Fibroblast of peridontal ligament (primary cell): ENCODE data around the gene GLOD4.
A peak's percentile ranks its signal among the peaks of the same experiment; 100 is the strongest.
"Not testable (repeated sequence)": the region's sequence is repeated elsewhere in the genome, so short reads cannot be mapped to it uniquely, and the experiment has no call there.

ENCODE experiments used
- DNase-seq: peaks from one replicate; pipeline ENCODE4 v3.0.0-alpha.2; 2010; ENCODE audit errors: extremely low read depth

Gene GLOD4

DNA sequence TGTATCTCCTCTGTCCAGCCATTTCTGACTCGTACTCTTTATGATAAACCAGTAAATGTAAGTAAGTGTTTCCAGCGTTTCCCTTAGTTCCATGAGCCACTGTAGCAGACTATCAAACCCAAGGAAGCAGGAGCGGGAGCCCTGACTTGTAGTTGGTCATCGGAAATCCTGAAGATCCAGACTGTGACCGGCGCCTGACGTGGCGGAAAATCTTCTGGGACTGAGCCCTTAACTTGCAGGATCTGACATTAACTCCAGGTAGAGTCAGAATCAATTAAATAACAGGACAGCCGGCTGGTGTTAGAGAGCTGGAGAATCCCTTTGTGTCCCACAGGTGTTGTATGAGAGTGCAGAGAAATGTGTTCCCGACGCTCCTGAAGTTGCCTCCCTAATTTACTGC lies 4.0 kb downstream of the GLOD4 start:
- DNase-seq = no peak

DNA sequence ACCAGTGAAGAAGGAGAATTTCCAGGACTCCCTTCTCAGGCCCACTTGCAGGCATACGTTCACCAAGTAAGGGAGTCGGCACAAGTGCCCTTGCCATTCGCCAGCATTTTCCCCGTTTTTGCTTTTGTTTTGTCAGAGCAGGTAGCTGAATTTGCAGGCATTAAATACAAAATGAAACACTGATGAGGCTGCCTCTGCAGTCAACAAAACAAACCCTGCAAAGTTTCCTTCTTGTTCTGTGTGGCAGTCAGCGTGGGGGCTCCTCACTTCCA lies 7.8 kb downstream of the GLOD4 start:
- no peak for DNase-seq

DNA sequence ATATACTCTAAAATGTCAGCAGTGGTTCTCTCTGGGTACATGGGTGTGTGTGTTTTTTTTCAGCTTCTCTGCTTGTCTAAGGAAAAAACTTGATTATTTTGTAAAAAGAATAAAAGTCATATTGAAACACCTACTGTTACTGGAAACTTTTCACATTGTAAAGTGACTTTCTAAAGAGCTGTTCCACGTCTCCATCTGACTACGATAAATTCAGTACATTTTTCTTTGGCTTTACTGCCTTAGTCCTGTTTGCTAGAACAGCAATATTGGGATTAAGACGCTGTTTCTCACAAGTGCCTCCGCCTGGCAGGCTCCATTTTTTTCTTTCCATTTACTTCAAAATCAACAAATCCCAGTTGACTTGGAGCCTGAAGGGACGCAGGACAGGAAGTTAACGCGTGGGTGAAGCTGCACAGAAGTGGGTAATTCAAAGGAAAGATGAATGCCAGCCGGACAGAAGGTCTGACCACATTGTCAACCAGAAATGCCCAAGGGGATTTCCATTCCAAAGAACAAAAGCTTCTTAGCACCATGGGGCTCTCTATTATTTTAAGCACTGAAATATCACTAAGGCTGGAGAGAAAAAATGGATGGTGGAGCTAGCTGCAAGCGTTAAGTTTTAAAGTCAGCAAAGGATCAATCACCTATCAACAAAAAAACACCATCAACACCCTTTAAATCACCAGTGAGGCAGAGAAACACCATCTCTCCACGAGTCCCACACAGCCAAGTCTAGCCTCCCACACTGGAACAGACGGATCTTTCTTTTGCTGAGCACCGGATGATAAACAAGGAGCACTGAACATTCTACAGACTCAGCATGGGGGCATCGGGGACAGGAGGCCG lies 8.4 kb downstream of the GLOD4 start:
- no peak for DNase-seq

DNA sequence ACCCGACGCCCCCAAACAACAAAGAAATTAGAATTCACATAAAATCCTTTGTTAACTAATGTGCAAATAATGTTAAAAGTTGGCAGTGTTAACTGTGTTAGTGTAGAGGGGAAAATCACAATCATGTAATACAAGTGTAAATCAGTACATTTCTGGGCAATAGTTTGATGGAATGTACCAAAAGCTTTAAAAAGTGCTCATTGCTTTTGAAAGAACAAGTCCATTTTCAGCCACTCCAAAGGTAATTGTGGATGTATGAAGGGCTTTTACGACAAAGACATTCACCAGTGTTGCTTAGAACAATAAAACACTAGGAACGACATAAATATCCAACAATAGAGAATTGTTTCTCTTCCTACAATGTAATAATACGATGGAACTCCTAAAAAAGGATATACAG lies 9.1 kb downstream of the GLOD4 start:
- no peak for DNase-seq

DNA sequence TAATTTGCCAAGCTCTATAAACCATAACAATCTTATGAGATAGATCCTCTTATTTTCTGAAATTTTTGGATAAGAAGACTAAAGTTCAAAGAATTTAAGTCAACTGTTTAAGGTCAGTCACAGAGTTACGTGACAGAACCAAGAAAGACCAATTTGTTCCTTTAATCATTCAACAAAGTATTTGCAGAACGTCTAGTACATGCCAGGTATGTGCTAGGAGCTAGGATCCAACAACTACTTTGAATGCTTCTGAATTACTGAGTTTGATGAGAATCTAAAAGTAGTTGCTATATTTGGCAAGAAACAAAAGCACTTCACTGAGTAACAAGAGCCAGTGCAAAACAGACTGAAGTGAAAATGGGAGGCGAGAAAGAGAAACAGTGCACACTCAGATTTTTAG lies 15.0 kb downstream of the GLOD4 start:
- DNase-seq = no peak

DNA sequence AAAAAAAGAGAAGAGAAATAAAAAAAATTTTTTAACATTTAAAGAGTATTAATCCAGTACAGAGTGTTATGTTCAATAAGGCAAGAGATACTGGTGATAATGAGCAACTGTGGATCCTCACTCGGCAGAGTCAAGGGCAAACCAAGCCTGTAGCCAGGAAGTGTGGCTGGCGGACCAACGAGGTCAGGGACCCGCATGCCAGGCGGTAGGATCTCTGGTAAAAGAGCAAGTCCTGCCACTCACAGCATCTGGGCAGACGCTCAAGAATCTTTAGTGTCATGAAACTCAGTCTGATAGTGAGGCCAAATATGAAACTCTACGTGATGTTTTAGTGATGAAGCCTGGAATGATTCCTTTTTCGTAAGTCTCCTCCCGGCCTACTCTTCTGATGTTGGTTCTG lies 21.7 kb downstream of the GLOD4 start:
- no peak for DNase-seq

DNA sequence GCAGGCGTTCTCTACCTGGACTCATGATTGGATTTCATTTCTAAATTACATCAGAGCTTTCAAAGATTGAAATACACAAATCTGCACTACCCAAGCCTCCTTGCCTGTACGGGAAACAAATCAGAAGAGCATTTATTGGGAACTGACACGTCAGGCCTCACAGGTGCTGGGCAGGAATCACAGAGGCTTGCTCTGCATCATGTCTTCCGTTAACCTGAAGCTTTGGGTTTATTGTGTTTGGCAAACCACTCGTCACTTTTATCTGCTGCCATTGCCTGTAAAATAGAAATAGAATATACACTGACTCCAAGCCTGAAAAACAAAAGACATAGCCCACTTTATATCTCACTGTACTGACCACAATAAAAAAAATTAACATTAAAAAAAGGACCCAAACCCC lies 22.1 kb downstream of the GLOD4 start:
- no peak for DNase-seq

DNA sequence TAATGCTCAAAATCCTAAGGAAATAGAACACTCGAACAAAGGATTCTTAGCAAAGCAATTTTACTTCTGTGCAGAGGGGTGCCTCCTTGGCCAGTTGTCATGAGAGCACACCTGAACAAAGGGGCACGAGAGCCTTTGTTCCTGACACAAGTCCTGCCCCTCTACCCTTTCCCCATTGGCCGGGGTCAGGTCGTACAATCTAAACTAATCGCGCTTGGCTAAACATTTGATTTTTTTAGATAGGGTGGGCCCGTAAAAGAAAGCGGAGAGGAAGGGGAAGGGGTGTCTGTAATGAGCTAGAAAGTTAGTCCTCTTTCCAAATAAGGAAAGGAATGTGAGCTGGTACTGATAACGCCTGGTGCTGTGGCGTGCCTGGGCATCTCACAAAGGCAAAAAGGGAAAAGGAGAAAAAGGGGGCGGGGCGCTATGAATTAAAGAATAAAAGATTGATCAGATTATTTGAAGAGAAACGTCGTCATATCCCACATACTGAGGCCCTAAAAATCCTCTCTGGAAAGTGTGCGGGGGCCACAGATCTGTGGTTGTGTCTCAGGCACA lies 26.0 kb downstream of the GLOD4 start:
- DNase-seq = not testable (repeated sequence)

DNA sequence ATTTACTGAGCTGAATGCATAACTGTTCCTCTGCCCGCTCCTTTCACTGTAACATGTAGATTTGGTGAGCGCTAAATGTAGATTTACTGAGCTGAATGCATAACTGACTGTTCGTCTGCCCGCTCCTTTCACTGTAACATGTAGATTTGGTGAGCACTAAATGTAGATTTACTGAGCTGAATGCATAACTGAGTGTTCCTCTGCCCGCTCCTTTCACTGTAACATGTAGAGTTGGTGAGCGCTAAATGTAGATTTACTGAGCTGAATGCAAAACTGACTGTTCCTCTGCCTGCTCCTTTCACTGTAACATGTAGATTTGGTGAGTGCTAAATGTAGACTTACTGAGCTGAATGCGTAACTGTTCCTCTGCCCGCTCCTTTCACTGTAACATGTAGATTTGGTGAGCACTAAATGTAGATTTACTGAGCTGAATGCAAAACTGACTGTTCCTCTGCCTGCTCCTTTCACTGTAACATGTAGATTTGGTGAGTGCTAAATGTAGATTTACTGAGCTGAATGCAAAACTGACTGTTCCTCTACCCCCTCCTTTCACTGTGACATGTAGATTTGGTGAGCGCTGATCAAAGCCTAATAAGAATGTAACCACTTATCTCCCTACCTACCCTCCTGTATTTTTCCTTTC lies 26.6 kb downstream of the GLOD4 start:
- DNase-seq = not testable (repeated sequence)

DNA sequence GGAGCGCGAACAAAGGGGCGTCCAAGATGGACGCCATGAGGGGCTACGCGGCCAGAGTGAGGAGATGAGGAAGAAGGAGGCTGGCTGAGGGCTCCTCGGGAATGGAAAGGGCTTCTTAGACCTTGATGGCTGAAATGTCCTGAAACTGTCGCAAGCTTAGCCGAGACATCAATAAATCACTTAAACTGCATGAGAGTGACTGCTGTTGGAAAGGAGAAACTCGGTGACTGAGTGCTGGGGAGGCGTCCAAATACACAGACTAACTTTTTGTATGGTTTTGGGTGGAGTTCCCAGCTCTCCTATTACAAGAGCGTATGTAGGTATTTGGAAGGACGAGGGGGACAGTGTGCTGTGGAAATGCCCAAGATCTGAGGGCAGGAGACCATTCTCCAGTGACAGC lies 28.7 kb downstream of the GLOD4 start:
- DNase-seq = no peak

DNA sequence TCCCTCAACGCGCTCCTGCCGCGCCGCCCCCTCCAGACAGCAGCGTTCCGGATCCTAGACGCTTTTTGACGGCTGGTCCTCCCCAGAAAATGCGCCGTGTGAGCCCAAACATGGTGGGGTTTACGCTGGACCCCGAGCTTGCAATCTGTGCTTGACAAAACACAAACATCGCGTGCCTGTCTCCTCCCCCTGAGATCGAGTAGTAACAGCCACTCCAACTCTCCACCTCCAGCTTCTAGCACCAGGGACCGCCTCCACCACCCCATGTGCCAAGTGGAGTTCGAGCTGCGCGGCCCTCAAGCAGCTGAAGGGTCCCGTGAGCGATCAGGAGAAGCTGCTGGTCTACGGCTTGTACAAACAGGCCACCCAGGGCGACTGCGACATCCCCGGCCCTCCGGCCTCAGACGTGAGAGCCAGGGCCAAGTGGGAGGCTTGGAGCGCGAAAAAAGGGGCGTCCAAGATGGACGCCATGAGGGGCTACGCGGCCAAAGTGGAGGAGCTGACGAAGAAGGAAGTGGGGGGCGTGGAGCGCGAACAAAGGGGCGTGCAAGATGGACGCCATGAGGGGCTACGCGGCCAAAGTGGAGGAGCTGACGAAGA lies 29.4 kb downstream of the GLOD4 start:
- peak; percentile 57 for DNase-seq

DNA sequence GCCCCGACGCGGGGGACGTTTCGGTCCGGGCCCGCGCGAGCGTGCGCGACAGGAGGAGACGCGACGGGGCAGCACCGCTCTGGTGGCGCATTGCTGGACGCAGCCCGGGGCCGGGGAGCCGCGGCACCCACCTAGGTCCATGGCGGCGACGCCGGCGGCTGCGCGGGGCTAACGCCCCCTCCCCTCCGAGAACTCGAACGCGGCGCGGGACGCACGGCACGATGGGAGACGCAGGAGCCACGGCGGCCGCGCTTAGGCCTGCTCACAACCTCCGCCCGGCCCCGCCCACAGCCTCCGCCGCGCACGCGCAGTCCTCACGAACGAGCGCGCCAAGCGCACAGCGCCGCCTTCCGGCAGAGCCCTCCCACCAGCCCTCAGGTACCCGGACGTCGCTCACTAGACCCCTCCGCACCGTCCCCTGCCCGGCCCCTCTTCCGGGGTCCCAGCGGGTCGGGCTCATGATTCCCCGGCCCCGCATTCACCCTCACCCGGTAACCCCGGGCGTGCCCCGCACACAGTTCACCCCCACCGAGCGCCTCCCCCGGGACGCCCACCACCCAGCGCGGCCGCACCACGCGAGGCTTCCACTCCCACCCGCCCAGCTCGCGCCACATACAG lies 30.0 kb downstream of the GLOD4 start, which contains the start of gene GEMIN4:
TSS of gene GEMIN4 (minus strand) at position 263 of the 618 bp plus-strand sequence. CDS start at position 141, 122 bp downstream.
- DNase-seq = peak; percentile 80

DNA sequence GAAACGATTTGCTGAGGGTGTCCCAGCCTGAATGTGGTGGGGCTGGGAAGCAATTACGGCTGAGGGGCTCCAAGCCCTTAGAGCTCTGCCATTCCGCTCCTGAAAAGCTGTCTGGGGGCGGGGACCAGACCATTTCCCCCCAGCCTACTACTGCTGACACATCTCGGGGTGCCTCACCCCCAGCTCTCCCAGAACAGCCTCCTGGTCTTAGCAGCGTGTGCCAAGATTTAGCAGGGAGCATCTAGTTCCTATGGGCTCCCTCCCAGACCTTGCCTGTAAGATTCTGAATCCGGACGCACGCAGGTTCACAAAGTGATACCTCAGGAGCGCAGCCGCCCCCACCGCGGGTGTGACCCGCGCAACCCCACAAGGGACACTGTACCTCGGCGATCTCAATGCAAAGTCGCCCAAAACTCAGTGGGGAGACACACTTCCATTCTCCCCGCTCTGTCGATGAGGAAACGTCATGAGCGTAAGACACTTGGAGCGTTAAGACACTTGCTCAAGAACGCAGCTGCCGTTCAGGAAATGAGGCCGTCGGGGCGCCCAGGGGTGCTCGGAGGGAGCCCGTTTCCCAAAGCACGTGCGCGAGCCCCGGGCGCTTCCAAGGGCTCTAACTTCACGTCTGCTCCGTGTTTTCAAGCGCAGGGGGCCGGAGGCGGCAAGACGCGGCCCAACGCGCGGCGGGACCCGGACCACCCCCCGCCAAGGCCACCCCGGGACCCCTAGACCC lies 30.6 kb downstream of the GLOD4 start:
- peak; percentile 40 for DNase-seq

DNA sequence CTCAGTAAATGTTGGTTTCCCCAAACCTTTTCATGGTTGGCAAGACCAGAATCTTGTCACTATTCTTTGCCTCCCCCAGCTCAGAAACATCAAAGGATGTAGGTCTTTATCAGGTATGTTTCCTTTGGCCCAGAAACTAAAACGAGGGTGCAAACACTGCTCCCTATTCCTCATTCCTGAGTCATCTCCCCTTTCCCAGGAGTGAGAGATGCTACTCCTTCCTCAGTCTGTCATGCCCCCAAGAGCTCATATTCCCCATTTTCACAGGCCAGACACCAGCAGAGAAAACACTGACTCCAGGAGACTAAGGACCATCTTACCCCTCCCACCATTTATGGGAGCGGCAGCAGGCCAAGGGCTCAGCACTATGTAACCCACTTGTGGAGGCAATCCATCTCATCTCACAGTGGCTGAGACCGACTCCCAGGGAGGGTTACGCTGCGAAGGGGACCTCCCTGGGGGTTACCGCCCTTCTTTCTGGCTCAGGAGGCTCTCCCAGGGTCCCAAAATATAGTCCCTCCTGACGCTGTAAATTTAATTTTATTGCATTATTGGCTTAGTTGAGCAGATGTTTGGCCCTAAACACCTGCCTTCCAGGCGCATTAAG lies 31.5 kb downstream of the GLOD4 start:
- no peak for DNase-seq

DNA sequence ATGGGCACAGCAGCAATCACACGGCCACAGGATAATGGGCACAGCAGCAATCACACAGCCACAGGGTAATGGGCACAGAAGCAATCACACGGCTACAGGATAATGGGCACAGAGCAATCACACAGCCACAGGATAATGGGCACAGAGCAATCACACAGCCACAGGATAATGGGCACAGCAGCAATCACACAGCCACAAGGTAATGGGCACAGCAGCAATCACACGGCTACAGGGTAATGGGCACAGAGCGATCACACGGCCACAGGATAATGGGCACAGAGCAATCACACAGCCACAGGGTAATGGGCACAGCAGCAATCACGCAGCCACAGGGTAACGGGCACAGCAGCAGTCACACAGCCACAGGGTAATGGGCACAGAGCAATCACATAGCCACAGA lies 32.7 kb downstream of the GLOD4 start:
- DNase-seq = not testable (repeated sequence)

DNA sequence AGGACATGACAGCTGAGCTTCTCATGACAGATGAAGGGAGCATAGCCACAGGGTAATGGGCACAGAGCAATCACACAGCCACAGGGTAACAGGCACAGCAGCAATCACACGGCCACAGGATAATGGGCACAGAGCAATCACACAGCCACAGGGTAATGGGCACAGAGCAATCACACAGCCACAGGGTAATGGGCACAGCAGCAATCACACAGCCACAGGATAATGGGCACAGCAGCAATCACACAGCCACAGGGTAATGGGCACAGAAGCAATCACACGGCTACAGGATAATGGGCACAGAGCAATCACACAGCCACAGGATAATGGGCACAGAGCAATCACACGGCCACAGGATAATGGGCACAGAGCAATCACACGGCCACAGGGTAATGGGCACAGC lies 33.5 kb downstream of the GLOD4 start:
- DNase-seq = not testable (repeated sequence)

DNA sequence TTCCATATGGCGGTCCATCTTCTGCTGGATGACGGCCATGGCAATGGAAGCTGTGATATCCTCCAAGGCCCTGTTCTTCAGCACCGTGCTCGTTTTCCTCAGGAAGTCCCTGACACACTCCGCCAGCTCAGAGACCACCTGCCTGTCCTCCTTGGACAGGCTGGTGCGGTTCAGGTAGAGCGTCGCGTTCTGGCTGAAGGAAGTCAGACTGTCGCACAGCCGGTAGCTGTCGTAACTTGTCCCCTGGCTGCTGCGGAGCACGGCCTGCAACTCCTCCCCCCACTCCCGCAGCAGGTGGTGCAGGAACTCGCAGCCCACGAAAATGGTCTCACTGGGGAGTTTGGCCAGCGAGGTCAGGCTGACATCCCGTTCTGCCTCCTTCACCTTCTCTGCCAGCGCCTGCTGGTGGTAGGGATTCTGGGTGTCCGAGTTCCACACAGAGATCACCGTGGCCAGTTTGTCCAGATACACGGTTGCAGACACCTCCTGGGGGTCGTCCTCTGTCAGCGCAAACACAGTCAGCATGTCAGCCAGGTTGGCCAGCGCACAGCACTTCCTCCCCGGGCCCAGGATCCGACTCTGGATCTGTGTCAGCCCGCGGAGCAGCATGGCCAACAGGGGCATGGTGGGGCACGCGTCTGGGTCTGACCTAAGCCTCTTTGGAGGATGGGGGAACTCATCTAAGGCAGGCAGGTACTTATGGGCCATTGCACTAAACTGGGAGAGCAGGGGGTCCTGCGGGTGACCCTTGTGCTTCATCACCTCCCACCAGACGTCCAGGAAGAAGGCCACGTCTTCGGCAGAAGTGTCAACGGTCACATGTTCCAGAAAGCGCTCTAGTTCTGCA lies 35.1 kb downstream of the GLOD4 start:
- no peak for DNase-seq

DNA sequence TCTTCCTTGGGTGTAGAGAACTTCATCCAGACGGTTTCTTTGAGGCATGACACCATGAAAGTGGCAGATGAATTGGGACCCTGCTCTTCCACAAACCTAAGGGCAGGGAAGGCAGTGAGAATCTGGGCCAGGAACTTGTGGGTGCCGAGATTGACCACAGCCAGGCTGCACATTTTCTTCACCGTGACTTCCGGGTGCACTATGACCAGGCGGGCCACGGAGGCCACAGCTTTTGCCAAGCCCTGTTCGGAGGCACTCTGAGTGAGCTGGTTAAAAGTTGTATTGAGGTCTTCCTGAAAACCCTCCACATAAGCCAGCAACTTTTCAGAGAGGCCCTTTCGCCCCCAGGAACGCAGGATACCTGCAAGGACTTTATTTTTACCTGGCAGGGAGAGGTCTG lies 35.9 kb downstream of the GLOD4 start:
- DNase-seq = no peak

DNA sequence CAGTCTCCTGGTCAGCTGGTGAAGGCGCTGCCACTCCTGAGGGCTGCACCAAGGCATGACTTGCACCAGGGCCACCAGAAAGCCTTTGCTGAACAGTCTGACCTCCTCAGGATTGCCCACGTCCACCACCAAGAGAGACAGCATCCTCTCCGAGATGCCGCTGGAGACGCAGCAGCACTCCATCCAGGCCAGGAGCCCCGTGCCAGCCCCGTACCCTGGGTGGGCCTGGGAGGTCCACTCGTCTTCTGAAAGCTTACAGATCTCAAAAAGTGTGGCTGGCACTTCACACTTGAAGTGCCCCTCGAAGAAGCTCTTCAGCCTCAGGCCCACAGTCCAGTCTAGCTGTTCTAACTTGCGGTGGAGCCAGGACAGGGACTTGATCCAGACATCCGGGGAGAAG lies 36.7 kb downstream of the GLOD4 start:
- no peak for DNase-seq

DNA sequence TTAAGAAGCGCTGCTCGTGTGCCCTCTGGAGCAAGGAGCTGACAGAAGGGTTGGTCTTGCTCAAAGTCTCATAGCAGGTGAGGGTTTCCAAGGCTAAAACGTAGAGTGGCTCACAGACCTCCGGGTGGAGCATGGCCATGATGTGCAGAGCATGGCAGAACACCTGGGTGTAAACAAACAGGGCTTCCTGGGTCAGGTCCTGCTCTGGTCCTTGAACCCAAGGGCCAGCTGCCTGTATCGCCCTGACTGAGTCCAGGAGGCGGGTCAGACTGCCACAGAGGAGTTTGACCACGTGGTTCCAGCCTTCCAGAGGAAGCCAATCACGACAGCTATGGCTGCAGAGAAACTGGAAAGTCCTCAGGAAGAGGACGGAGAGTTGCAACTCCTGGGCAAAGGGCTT lies 37.1 kb downstream of the GLOD4 start:
- DNase-seq = no peak
